ENCODE results near the gene TLR6.
"Not testable (repeated sequence)": the region's sequence is repeated elsewhere in the genome, so short reads cannot be mapped to it uniquely, and the experiment has no call there.

The TLR6 gene

DNA sequence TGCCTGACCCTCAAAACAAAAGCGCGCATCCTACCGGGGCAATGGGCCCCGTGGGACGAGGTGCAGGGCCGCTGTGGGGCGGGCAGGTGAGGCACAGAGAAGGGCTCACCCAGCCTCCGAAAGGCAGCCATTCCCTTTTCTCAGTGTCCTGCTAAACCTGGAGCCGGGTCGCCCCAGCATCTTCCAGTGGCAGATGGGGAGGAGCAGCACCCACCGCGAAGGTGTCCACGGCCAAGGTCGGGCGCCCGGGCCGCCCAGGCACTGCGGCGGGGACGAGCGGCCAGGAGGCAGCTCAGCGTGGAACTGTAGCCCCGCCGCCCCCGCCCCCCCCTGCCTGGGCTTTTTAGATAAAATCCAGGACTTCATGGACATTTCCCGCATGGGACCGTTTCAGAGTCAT is 32.9 kb downstream of the TLR6 start:
- CTCF ChIA-PET = no interaction called here
- Mint-ChIP-seq H3K4me3 (no peak overlapping the region), H3K9me3 (peaks cover 27% of the 10 kb centered on the region)

GRCh38 chr4:38822748-38823303 is 33.8 kb downstream of the TLR6 start:
- peaks cover 34% of the 10 kb centered on the region for H3K36me3 Mint-ChIP-seq
- H3K4me1 Mint-ChIP-seq = peaks cover 18% of the 10 kb centered on the region
- no peak for DNase-seq
- peaks cover 4% of the 10 kb centered on the region for H3K27me3 Mint-ChIP-seq
- CTCF ChIA-PET = interaction anchor here (1.1 kb wide), 1 partner anchor 38 kb away, joined by 4 read pairs; no protein-coding TSS in a partner anchor
- H3K27ac Mint-ChIP-seq = no peak overlapping the region
- H3K4me3 Mint-ChIP-seq = no peak overlapping the region
- H3K9me3 Mint-ChIP-seq = peaks cover 27% of the 10 kb centered on the region

More for the DNA sequence above, 32.9 kb downstream of the TLR6 start:
- Mint-ChIP-seq H3K27me3 (peaks cover 4% of the 10 kb centered on the region), H3K36me3 (peaks cover 34% of the 10 kb centered on the region), H3K27ac (no peak overlapping the region), H3K4me1 (peaks cover 18% of the 10 kb centered on the region)
- no peak for DNase-seq

DNA sequence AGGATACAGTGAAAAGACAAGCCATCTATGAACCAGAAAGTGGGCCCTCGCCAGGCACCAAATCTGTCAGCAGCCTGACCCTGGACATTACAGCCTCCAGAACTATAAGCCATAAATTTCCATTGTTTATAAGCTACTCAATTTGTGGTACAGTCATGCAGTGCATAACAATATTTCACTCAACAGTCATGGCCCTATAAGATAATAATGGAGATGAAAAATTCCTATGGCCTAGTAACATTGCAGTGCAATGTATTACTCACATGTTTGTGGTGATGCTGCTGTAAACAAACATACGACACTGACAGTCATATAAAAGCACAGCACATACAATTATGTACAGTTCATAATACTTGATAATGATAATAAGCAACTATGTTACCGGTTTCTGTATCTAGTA is 34.9 kb downstream of the TLR6 start:
- Mint-ChIP-seq H3K27ac (no peak overlapping the region), H3K9me3 (peaks cover 27% of the 10 kb centered on the region), H3K4me1 (peaks cover 18% of the 10 kb centered on the region), H3K4me3 (no peak overlapping the region), H3K36me3 (peaks cover 29% of the 10 kb centered on the region), H3K27me3 (peaks cover 4% of the 10 kb centered on the region)
- CTCF ChIA-PET = interaction anchor here (0.6 to 1.3 kb wide), 3 partner anchors 13 to 975 kb away, joined by 3 read pairs; partner anchors contain the start of gene TLR1
- DNase-seq = no peak

DNA sequence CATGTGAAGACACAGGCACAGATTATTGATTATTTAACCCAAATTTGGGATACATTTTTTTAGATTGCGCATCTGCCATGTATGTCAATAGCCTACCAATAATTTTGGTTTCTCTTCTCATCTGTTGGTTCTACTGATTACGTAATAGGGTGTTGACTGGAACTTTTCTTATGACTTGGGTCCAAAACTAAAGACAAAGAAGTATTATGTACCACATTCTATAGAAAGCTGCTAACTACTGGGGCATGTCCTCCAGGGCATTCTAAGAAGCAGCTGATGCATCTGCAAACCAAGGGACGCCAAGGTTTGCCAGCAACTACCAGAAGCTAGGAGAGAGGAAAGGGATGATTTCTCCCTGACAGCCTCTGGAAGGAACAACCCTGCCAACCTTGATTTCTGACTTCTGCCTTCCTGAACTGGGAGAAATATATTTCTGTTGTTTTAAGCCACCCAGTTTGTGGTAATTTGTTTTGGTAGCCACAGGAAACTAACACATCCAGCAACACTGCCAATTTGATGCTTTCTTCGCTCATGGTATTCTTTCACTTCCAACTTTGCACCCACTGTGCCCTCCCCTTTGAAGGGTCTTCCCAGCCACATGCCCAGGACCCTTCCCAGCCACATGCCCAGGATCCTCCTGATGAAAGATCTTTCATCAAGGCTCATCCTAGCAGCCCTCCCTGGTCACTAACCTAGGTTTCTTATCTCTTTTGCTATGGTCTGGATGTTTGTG is 36.1 kb downstream of the TLR6 start:
- H3K27ac Mint-ChIP-seq = no peak overlapping the region
- CTCF ChIA-PET = interaction anchor here (1.3 to 2.0 kb wide), 2 partner anchors 16 kb away, joined by 3 to 10 read pairs; partner anchors contain the start of gene TLR1
- H3K4me3 Mint-ChIP-seq = no peak overlapping the region
- H3K36me3 Mint-ChIP-seq = peaks cover 19% of the 10 kb centered on the region
- peaks cover 4% of the 10 kb centered on the region for H3K27me3 Mint-ChIP-seq
- DNase-seq = no peak
- H3K9me3 Mint-ChIP-seq = peaks cover 30% of the 10 kb centered on the region
- peaks cover 18% of the 10 kb centered on the region for H3K4me1 Mint-ChIP-seq

DNA sequence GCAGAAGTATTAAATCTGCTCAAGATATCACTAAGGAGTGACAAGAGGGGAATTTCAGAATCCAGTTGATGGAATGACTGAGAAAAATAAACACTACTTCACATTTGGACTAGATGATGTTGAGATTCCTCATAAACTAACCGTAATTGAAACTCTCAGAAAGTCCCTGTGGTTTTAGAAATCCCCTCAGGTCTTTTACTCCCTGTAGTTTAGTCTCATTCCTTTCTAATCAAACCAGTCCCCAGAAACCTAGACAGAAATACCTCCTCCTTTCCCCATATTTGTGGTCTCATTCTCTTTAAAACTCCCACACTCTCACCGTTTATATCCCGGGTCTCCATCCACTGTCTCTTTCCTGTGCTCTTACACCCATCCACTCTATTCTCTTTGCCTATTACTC is 37.0 kb downstream of the TLR6 start:
- Mint-ChIP-seq H3K9me3 (peaks cover 33% of the 10 kb centered on the region), H3K27ac (no peak overlapping the region), H3K4me1 (peaks cover 18% of the 10 kb centered on the region), H3K36me3 (peaks cover 20% of the 10 kb centered on the region), H3K4me3 (no peak overlapping the region), H3K27me3 (peaks cover 7% of the 10 kb centered on the region)
- CTCF ChIA-PET = interaction anchor here (2.0 kb wide), 1 partner anchor 15 kb away, joined by 10 read pairs; the partner anchor contains the start of gene TLR1
- DNase-seq = no peak

DNA sequence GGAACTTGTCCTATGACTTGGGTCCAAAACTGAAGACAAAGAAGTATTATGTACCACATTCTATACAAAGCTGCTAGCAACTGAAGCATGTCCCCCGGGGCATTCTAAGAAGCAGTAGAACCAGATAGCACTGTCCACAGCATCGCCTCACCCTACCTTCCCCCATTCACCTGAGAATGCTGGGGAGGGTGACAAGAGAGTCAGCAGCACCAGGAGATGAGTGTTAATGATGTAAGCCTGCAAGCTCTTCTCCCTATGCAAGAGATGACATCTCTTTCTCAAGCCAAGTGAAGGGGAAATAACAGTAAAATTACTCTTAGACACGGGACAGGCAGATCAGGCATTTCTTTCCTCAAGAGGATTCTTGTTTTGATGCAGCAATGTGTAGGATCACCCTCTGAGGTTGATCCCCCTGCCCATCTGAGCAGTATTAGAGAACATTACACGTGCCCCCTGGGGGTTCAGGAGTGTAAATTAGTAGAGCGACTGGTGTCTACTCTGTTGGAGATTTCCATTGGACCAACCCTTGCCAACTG is 38.1 kb downstream of the TLR6 start:
- no peak overlapping the region for H3K27ac Mint-ChIP-seq
- CTCF ChIA-PET = interaction anchor here (2.0 kb wide), 1 partner anchor 14 kb away, joined by 10 read pairs; the partner anchor contains the start of gene TLR1

GRCh38 chr4:38815885-38816782 is 40.5 kb downstream of the TLR6 start:
- H3K4me3 Mint-ChIP-seq = no peak overlapping the region
- H3K27ac Mint-ChIP-seq = no peak overlapping the region
- CTCF ChIA-PET = interaction anchor here (1.2 kb wide), 1 partner anchor 12 kb away, joined by 3 read pairs; no protein-coding TSS in a partner anchor
- peaks cover 8% of the 10 kb centered on the region for H3K36me3 Mint-ChIP-seq
- H3K27me3 Mint-ChIP-seq = peaks cover 7% of the 10 kb centered on the region
- DNase-seq = no peak
- peaks cover 27% of the 10 kb centered on the region for H3K9me3 Mint-ChIP-seq
- H3K4me1 Mint-ChIP-seq = peaks cover 24% of the 10 kb centered on the region

More for the DNA sequence above, 38.1 kb downstream of the TLR6 start:
- Mint-ChIP-seq H3K27me3 (peaks cover 7% of the 10 kb centered on the region), H3K36me3 (peaks cover 19% of the 10 kb centered on the region), H3K4me1 (peaks cover 21% of the 10 kb centered on the region), H3K9me3 (peaks cover 35% of the 10 kb centered on the region), H3K4me3 (no peak overlapping the region)
- DNase-seq = no peak

GRCh38 chr4:38814386-38814785 is 42.2 kb downstream of the TLR6 start:
- peaks cover 4% of the 10 kb centered on the region for H3K27me3 Mint-ChIP-seq
- H3K4me3 Mint-ChIP-seq = no peak overlapping the region
- H3K27ac Mint-ChIP-seq = no peak overlapping the region
- no peak for DNase-seq
- H3K9me3 Mint-ChIP-seq = peaks cover 28% of the 10 kb centered on the region
- CTCF ChIA-PET = interaction anchor here (1.0 kb wide), 1 partner anchor 10 kb away, joined by 5 read pairs; no protein-coding TSS in a partner anchor
- peaks cover 9% of the 10 kb centered on the region for H3K4me1 Mint-ChIP-seq
- peaks cover 6% of the 10 kb centered on the region for H3K36me3 Mint-ChIP-seq

DNA sequence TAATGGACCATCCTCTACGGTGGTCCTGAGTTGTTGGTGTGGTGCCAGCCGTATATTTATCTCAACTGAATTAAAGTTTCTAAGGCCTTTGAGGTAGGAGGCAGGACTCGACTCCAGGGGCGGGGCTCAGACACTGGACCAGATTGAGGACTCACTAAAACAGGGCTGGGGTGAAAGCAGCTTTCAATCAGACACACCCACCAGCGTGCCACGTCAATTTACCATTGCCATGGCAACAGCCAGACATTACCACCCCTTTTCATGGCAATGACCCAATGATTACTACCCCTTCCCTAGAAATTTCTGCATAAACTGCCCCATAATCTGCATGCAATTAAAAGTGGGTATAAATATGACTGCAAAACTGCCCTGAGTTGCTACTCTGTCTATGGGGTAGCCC is 45.3 kb downstream of the TLR6 start:
- Mint-ChIP-seq H3K36me3 (peaks cover 8% of the 10 kb centered on the region), H3K27me3 (peaks cover 4% of the 10 kb centered on the region), H3K27ac (no peak overlapping the region), H3K4me1 (peaks cover 8% of the 10 kb centered on the region), H3K4me3 (no peak overlapping the region), H3K9me3 (peaks cover 26% of the 10 kb centered on the region)
- no peak for DNase-seq
- CTCF ChIA-PET = interaction anchor here (0.6 kb wide), 2 partner anchors 49 to 109 kb away, joined by 3 read pairs; no protein-coding TSS in a partner anchor

DNA sequence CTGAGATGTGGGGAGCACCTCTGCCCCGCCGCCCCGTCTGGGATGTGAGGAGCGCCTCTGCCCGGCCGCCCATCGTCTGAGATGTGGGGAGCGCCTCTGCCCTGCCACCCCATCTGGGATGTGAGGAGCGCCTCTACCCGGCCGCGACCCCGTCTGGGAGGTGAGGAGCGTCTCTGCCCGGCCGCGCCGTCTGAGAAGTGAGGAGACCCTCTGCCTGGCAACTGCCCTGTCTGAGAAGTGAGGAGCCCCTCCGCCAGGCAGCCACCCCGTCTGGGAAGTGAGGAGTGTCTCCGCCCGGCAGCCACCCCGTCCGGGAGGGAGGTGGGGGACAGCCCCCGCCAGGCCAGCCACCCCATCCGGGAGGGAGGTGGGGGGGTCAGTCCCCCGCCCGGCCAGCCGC is 49.2 kb downstream of the TLR6 start:
- peaks cover 31% of the 10 kb centered on the region for H3K4me1 Mint-ChIP-seq
- CTCF ChIA-PET, H3K27me3 Mint-ChIP-seq, H3K4me3 Mint-ChIP-seq, H3K27ac Mint-ChIP-seq, DNase-seq, H3K9me3 Mint-ChIP-seq: not testable (repeated sequence)
- peaks cover 17% of the 10 kb centered on the region for H3K36me3 Mint-ChIP-seq

DNA sequence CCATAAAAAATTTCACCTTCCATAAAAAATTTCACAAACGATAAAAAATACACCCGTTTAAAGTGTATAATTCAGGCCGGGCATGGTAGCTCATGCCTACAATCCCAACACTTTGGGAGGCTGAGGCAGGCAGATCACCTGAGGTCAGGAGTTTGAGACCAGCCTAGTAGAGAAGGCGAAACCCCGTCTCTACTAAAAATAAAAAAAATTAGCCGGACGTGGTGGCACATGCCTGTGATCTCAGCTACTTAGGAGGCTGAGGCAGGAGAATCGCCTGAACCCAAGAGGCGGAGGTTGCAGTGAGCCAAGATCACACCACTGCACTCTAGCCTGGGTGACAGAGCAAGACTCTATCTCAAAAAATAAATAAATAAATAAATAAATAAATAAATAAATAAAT is 50.4 kb downstream of the TLR6 start:
- H3K27me3 Mint-ChIP-seq, DNase-seq: not testable (repeated sequence)
- Mint-ChIP-seq H3K36me3 (peaks cover 29% of the 10 kb centered on the region), H3K27ac (peak overlapping the region; percentile 99), H3K9me3 (peaks cover 16% of the 10 kb centered on the region), H3K4me1 (peaks cover 36% of the 10 kb centered on the region), H3K4me3 (peak overlapping the region; percentile 86)
- CTCF ChIA-PET = interaction anchor here (6.3 to 6.5 kb wide), 2 partner anchors 23 to 44 kb away, joined by 70 to 91 read pairs; partner anchors contain the start of gene TLR10

GRCh38 chr4:38805530-38806145 is 51.0 kb downstream of the TLR6 start:
- Mint-ChIP-seq H3K27ac (peak overlapping the region; percentile 99), H3K27me3 (no peaks in the 10 kb centered on the region), H3K4me3 (peak overlapping the region; percentile 86), H3K4me1 (peaks cover 41% of the 10 kb centered on the region), H3K36me3 (peaks cover 36% of the 10 kb centered on the region), H3K9me3 (peaks cover 22% of the 10 kb centered on the region)
- CTCF ChIA-PET = interaction anchor here (0.6 to 6.5 kb wide), 11 partner anchors 14 to 744 kb away, joined by 3 to 91 read pairs (median 7); partner anchors contain the start of gene TLR10
- peak; percentile 46 for DNase-seq

DNA sequence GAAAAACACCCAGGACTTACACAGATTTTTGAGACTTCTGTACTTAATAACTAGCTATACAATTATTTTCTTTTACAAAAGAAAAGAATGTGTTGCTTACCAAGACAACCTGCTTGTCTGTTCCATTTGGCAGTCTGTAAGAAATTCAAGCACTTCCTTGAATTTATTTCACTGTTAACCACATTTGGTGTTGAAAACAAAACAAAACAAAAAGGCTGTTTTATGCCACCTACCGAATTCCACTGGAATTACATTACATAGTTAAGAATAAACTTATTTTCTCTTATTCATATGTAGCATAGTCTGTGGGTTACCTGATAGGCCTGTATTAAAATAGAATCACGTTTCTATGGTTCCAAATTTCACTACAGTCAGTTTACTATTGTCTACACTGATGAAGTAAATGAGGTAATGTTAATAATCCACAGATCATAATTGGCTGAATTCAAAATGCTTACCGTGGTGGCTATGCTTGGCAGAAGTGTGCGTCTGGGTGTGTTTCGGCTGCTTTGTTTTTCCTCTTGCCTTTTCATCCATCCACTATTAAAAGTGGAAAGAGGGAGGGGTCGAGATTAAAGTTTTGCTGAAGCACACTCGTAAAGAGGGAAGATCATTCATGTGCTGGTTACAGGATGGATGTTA is 51.8 kb downstream of the TLR6 start, which contains the start of gene TLR1:
Gene TLR1 (minus strand): TSS at position 138 of the 642 bp plus-strand sequence. CDS start 5,960 bp downstream, outside the sequence.
- peaks cover 46% of the 10 kb centered on the region for H3K4me1 Mint-ChIP-seq
- peaks cover 30% of the 10 kb centered on the region for H3K9me3 Mint-ChIP-seq
- peaks cover 44% of the 10 kb centered on the region for H3K36me3 Mint-ChIP-seq
- peak; percentile 38 for DNase-seq
- peak within 1 kb of the TSS; percentile 86 for H3K4me3 Mint-ChIP-seq
- H3K27ac Mint-ChIP-seq = peak within 1 kb of the TSS; percentile 99
- no peaks in the 10 kb centered on the region for H3K27me3 Mint-ChIP-seq
- CTCF ChIA-PET = interaction anchor here (0.6 to 6.5 kb wide), 18 partner anchors 10 to 743 kb away, joined by 3 to 91 read pairs (median 6); partner anchors contain the start of genes TLR10 and TLR6
